Nephron (organoid): ENCODE measurements around the gene UHMK1.
A peak's percentile ranks its signal among the peaks of the same experiment; 100 is the strongest.
"Not testable (repeated sequence)": the region's sequence is repeated elsewhere in the genome, so short reads cannot be mapped to it uniquely, and the experiment has no call there.

Source experiments
- H3K27ac Mint-ChIP-seq, 3 experiments: 2 replicates each; pipeline ENCODE4 v1.8.0; 2020; ENCODE audit warnings: mixed read lengths in 3 of 3, mild to moderate bottlenecking in 2 of 3, moderate library complexity in 1 of 3
- H3K27me3 Mint-ChIP-seq: 2 replicates; pipeline ENCODE4 v1.8.0; 2021; ENCODE audit warnings: low read depth, mild to moderate bottlenecking, moderate library complexity, mixed read lengths
- H3K36me3 Mint-ChIP-seq: 2 replicates; pipeline ENCODE4 v1.8.0; 2020; ENCODE audit warnings: low read depth, mixed read lengths
- H3K4me1 Mint-ChIP-seq: 2 replicates; pipeline ENCODE4 v1.8.0; 2020; ENCODE audit warnings: mixed read lengths
- H3K4me3 Mint-ChIP-seq, 3 experiments: 2 replicates each; pipeline ENCODE4 v1.8.0; 2020; ENCODE audit warnings: mild to moderate bottlenecking in 3 of 3, mixed read lengths in 3 of 3, moderate library complexity in 2 of 3
- H3K9me3 Mint-ChIP-seq: 2 replicates; pipeline ENCODE4 v1.8.0; 2020; ENCODE audit warnings: mixed read lengths
- TF ChIP-seq, protein P1 (sequence below), 3 experiments: fragments of 200-600 bp; sonication (generic); IDR thresholded peaks; one replicate each; pipeline ENCODE4 v1.5.0; 2021; ENCODE audit warnings: antibody characterized with exemption in 3 of 3; ENCODE audit not compliant: unreplicated experiment in 3 of 3

Gene UHMK1

DNA sequence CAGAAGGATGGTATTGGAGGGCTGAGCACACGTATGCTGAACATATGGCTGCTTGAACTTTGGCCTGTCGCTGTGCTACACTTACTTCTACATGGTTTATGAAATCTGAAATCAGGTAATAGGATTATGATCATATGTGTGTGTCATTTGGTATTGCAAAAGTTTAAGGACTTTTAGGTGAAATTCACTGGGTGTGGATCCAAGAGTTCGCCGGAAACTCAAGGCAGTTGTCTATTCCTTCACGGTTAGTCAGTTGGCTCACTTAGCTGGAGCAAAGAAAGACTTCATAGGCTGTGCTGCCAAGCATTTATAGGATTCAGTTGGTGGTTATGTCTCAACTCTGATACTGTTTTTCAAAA lies 64.8 kb downstream of the UHMK1 start:
- Mint-ChIP-seq H3K4me3 (peak overlapping the region; percentile 86 to 93 (median 91)), H3K27me3 (no peaks in the 10 kb centered on the region), H3K9me3 (no peaks in the 10 kb centered on the region), H3K4me1 (peaks cover 42% of the 10 kb centered on the region), H3K36me3 (peaks cover 4% of the 10 kb centered on the region), H3K27ac (peak overlapping the region; percentile 80 to 96 (median 85))
- TF ChIP-seq, protein P1, sequence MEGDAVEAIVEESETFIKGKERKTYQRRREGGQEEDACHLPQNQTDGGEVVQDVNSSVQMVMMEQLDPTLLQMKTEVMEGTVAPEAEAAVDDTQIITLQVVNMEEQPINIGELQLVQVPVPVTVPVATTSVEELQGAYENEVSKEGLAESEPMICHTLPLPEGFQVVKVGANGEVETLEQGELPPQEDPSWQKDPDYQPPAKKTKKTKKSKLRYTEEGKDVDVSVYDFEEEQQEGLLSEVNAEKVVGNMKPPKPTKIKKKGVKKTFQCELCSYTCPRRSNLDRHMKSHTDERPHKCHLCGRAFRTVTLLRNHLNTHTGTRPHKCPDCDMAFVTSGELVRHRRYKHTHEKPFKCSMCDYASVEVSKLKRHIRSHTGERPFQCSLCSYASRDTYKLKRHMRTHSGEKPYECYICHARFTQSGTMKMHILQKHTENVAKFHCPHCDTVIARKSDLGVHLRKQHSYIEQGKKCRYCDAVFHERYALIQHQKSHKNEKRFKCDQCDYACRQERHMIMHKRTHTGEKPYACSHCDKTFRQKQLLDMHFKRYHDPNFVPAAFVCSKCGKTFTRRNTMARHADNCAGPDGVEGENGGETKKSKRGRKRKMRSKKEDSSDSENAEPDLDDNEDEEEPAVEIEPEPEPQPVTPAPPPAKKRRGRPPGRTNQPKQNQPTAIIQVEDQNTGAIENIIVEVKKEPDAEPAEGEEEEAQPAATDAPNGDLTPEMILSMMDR (IDR thresholded peaks at IDR 0.05; ENCODE audit: unreplicated experiment in 3 of 3): no peak

DNA sequence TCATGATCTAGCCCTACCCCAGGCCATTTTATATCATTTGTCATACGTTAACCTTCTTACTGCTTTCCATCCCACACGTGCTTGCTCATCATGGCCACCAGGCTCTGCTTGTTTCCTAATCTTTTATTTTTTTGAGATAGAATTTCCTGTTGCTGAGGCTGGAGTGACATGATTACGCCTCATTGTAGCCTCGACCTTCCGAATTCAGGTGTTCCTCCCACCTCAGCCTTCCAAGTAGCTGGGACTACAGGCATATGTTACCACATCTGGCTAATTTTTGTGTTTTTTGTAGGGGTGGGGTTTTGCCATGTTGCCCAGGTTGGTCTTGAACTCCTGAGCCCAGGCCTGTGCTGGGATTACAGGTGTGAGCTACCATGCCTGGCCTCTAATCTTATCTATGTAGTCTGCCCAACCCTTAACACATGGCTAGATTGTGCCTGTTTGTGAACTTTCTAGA lies 67.2 kb downstream of the UHMK1 start:
- H3K9me3 Mint-ChIP-seq: no peaks in the 10 kb centered on the region
- H3K27ac Mint-ChIP-seq: no peak overlapping the region
- H3K27me3 Mint-ChIP-seq: no peaks in the 10 kb centered on the region
- H3K4me3 Mint-ChIP-seq: peak overlapping the region; percentile 44 to 71 (median 45)
- peaks cover 22% of the 10 kb centered on the region for H3K36me3 Mint-ChIP-seq
- H3K4me1 Mint-ChIP-seq: peaks cover 42% of the 10 kb centered on the region
- TF ChIP-seq, protein P1 (IDR thresholded peaks at IDR 0.05; ENCODE audit: unreplicated experiment in 3 of 3): no peak

DNA sequence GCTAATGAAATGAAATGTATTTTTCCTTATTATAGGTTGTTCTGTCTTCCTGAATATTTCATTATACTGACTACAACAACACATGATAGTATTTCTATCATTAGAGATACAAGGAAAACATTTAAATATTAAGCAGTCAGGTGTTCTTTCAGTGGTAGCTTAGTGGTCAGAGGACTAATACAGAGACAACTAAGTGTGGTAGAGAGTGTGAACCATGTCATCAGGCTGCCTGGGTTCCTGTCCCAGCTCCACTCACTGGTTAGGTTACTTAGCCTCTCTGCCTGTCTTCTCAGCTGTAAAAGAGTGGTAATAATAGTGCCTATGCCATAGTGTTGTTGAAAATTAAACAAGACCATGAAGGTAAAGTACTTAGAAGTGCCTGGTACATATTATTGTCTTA lies 67.8 kb downstream of the UHMK1 start:
- Mint-ChIP-seq H3K36me3 (peaks cover 25% of the 10 kb centered on the region), H3K27me3 (no peaks in the 10 kb centered on the region), H3K4me1 (peaks cover 42% of the 10 kb centered on the region), H3K4me3 (peak overlapping the region in 1 of 3 experiments; percentile 71), H3K27ac (no peak overlapping the region), H3K9me3 (no peaks in the 10 kb centered on the region)
- TF ChIP-seq, protein P1 (IDR thresholded peaks at IDR 0.05; ENCODE audit: unreplicated experiment in 3 of 3): no peak

DNA sequence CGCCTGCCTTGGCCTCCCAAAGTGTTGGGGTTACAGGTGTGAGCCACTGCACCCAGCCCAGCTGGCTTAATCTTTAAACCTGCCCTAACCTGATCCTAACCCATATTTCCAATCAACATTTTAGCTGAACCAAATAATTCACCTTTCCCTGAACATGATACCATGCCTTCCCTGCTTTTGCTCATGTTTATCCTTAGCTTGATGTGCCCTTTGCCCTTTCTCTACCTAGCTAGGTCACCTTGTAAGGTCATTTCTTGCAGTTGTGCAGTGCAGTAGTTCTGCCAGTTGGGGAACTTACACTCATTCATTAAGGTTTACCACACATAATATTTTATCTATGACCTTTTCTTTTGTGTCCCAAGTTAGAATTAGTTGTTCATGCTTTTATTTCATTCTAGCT lies 69.3 kb downstream of the UHMK1 start:
- H3K4me1 Mint-ChIP-seq: peaks cover 35% of the 10 kb centered on the region
- H3K4me3 Mint-ChIP-seq: no peak overlapping the region
- TF ChIP-seq, protein P1 (IDR thresholded peaks at IDR 0.05; ENCODE audit: unreplicated experiment in 3 of 3): no peak
- H3K9me3 Mint-ChIP-seq: no peaks in the 10 kb centered on the region
- H3K36me3 Mint-ChIP-seq: peaks cover 25% of the 10 kb centered on the region
- H3K27ac Mint-ChIP-seq: no peak overlapping the region
- no peaks in the 10 kb centered on the region for H3K27me3 Mint-ChIP-seq

DNA sequence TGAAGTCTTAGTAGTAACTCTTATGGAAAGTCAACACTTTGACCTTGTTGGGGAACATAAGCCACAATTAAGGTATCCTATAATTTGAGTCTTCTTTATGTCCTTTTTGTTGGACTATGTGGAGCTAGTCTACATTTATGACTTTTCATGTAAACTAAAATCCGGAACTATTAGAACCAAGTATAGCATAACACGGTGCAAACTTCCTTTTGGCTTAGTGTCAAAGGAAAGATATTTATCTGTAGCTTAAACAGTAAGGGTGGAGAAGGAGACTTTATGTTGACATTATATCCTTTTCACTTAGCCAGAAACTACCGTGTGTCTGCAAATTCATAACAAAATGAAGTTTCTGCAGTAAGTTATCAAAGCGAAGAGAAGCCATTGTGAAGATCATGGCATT lies 71.2 kb downstream of the UHMK1 start:
- Mint-ChIP-seq H3K4me1 (peaks cover 19% of the 10 kb centered on the region), H3K27me3 (no peaks in the 10 kb centered on the region), H3K9me3 (no peaks in the 10 kb centered on the region), H3K4me3 (no peak overlapping the region), H3K27ac (peak overlapping the region in 1 of 3 experiments; percentile 21), H3K36me3 (peaks cover 25% of the 10 kb centered on the region)
- TF ChIP-seq, protein P1 (IDR thresholded peaks at IDR 0.05; ENCODE audit: unreplicated experiment in 3 of 3): no peak

DNA sequence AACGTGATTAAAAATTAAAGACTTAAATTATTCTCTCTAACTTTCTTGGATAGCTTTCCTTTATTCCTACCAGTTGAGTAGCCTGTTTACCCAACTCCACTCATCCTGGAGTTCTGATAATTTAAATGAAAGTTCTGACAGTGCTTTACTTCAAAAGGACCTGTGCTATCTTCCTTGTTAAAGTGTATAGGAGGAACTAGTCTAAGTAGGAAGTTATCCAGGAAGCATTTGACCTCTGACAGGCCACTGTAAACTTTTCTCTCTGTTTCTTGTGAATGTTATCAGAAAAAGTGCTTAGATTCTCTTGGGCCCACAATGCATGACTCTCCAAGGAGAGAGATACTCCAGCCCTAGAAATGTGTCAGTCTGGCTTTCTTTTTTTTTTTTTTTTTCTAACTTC lies 73.1 kb downstream of the UHMK1 start:
- no peak overlapping the region for H3K4me3 Mint-ChIP-seq
- no peaks in the 10 kb centered on the region for H3K27me3 Mint-ChIP-seq
- H3K36me3 Mint-ChIP-seq: peaks cover 25% of the 10 kb centered on the region
- TF ChIP-seq, protein P1 (IDR thresholded peaks at IDR 0.05; ENCODE audit: unreplicated experiment in 3 of 3): no peak
- H3K4me1 Mint-ChIP-seq: peaks cover 5% of the 10 kb centered on the region
- H3K27ac Mint-ChIP-seq: no peak overlapping the region
- H3K9me3 Mint-ChIP-seq: no peaks in the 10 kb centered on the region

DNA sequence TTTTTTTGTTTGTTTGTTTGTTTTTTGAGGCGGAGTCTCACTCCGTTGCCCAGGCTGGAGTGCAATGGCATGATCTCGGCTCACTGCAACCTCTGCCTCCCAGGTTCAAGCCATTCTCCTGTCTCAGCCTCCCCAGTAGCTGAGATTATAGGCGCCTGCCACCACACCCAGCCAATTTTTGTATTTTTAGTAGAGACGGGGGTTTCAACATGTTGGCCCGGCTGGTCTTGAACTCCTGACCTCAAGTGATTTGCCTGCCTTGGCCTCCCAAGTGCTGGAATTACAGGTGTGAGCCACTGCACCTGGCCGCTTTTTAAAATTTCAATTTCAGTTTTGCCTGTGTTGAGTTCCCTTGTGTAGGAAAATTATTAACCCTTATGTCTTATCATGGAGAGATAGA lies 73.5 kb downstream of the UHMK1 start:
- not testable (repeated sequence) for H3K27me3 Mint-ChIP-seq, H3K4me3 Mint-ChIP-seq, H3K9me3 Mint-ChIP-seq, H3K4me1 Mint-ChIP-seq, H3K27ac Mint-ChIP-seq
- peaks cover 28% of the 10 kb centered on the region for H3K36me3 Mint-ChIP-seq
